Tibial nerve (tissue), 4 donors: ENCODE results near the gene VWC2L. TPM values are rescaled to one million over a fixed set of nuclear protein-coding genes. Genes with fewer than 3 reads are reported as not detected.

Source experiments
- DNase-seq, 2 donors: peaks; one replicate each; pipeline ENCODE4 v3.0.0-alpha.2; 2019; ENCODE audit warnings: low spot score in 2 of 2
- H3K27ac ChIP-seq, 4 donors: fragments of 200-600 bp; sonication (generic) in 3 of 4; one replicate each; pipeline ENCODE4 v1.5.1; 2017 to 2019; ENCODE audit warnings: mild to moderate bottlenecking in 1 of 4
- H3K27me3 ChIP-seq, 2 donors: fragments of 200-600 bp; sonication (generic) in 1 of 2; one replicate each; pipeline versions ENCODE4 v1.5.1 to v1.6.0; 2017 to 2019
- H3K36me3 ChIP-seq, 3 donors: fragments of 200-600 bp; sonication (generic); one replicate each; pipeline ENCODE4 v1.5.1; 2018 to 2019
- H3K4me1 ChIP-seq, 4 donors: fragments of 200-600 bp; sonication (generic) in 3 of 4; one replicate each; pipeline ENCODE4 v1.5.1; 2017 to 2019
- H3K4me3 ChIP-seq, 4 donors: fragments of 200-600 bp; sonication (generic) in 3 of 4; one replicate each; pipeline ENCODE4 v1.5.1; 2017 to 2019; ENCODE audit warnings: mild to moderate bottlenecking in 1 of 4, moderate library complexity in 1 of 4
- H3K9me3 ChIP-seq, 4 donors: fragments of 200-600 bp; sonication (generic) in 3 of 4; one replicate each; pipeline ENCODE4 v1.5.1; 2017 to 2019
- CTCF ChIP-seq, 5 experiments: fragments of 200-600 bp in 3 of 5; fragments of 450-650 bp in 2 of 5; sonication (generic) in 3 of 5; IDR thresholded peaks; one replicate each; pipeline ENCODE4 v1.5.1; 2016 to 2019; ENCODE audit warnings: antibody characterized with exemption in 5 of 5, mild to moderate bottlenecking in 3 of 5, moderate library complexity in 2 of 5
- EP300 ChIP-seq, 2 donors: sonication (generic); formaldehyde crosslinking; IDR thresholded peaks; one replicate each; pipeline ENCODE4 v1.6.1; 2017; ENCODE audit warnings: antibody characterized with exemption in 2 of 2, mild to moderate bottlenecking in 1 of 2
- POLR2A ChIP-seq, 2 donors: fragments of 450-650 bp; IDR thresholded peaks; one replicate each; pipeline ENCODE4 v1.6.1; 2017; ENCODE audit warnings: antibody characterized with exemption in 2 of 2, mild to moderate bottlenecking in 2 of 2, moderate library complexity in 2 of 2
- WGBS, 2 donors: methylation state at CpG; one replicate each; pipeline ENCODE4 v1.1.5; 2018; 5-methylcytosine and 5-hydroxymethylcytosine counted together
- total RNA-seq, 4 donors: library from RNA; depleted of rRNA; stranded (reverse); fragments of >200 nt; gene quantifications; one replicate each; pipeline ENCODE4 v1.1.0, GENCODE V29; 2016

Gene VWC2L
- total RNA-seq, 4 donors from 2014 or later, result not detected

DNA sequence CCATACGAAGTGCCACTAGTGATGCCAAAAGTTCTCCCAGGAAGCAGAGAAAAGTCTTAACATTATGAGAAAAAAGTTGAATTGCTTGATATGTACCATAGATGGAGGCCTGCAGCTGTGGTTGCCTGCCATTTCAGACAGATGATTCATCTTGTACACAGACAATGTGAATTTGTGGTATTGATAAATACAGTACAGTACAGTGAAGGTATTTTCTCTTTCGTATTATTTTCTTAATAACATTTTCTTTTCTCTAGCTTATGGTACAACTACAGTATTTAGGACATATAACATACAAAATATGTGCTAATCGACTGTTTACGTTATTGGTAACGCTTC, 33.6 kb upstream of the VWC2L start:
- Histone ChIP-seq H3K4me1 (no peaks in the 10 kb centered on the region), H3K27me3 (no peaks in the 10 kb centered on the region), H3K27ac (no peak overlapping the region), H3K36me3 (no peaks in the 10 kb centered on the region), H3K4me3 (no peak overlapping the region), H3K9me3 (no peaks in the 10 kb centered on the region)
- WGBS, 2 donors, result 94 to 96% methylated on average over 5 of the region's 5 CpGs
- DNase-seq, result no peak
- no peak for TF ChIP-seq EP300 (IDR thresholded peaks at IDR 0.05)
- no peak for TF ChIP-seq POLR2A (IDR thresholded peaks at IDR 0.05)
- TF ChIP-seq CTCF (IDR thresholded peaks at IDR 0.05), result no peak

DNA sequence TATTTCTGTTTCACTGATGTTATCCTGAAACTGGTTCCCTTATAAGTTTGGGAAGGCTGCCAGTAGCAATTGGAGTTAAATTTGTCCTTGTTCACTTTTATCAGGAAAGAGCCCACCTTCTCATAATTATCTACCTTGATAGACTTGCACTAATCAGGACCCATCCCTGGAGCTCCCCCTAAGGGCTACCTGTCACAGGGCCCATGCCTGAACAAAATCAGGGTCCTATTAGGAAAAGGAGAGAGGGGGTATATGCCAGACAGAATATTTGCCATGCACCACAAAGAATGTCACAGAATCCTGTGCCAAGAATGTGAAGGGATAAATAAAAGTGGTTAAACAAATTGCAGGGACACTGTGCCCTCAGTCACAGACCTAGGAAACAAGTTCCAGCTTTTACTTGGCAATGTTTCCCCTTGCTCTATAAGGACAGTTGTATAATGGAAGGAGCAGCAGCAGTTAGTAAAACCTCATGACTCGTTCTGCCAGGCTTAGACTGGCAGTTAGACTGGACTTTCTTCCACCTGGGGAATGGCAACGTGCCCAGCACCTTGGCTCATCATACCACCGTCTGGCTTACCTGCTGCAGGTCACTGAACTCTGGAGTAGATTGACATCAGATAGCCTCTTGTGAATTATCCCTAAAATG, 32.3 kb upstream of the VWC2L start:
- Histone ChIP-seq H3K4me1 (no peaks in the 10 kb centered on the region), H3K4me3 (no peak overlapping the region), H3K9me3 (no peaks in the 10 kb centered on the region), H3K27me3 (no peaks in the 10 kb centered on the region), H3K27ac (no peak overlapping the region), H3K36me3 (no peaks in the 10 kb centered on the region)
- TF ChIP-seq EP300 (IDR thresholded peaks at IDR 0.05) (no peak), POLR2A (IDR thresholded peaks at IDR 0.05) (no peak)
- DNase-seq, result no peak
- WGBS, 2 donors, result 44 to 54% methylated on average over 3 of the region's 3 CpGs

DNA sequence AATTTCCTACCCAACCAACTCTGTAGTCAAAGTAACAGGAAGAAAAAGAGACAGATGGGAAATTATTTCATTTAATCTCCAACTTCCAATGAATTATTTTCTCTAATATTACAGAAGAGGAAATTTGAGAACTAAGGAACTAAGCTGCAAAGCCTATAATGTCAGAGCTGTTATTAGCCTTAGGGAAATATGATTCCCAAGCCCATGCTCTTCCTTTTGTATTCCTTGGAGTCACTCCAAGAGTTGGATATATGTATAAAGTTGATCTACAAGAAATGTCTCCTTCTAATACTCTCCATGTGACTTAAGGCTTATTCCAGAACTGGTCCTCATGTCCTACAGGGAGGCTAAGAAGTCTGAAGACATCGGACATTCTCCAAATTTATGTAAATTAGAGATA, 31.6 kb upstream of the VWC2L start:
- Histone ChIP-seq H3K4me3 (no peak overlapping the region), H3K27ac (no peak overlapping the region)

GRCh38 chr2:214380681-214381080, 30.2 kb upstream of the VWC2L start:
- no peak overlapping the region for H3K27ac ChIP-seq
- DNase-seq, result no peak
- no peaks in the 10 kb centered on the region for H3K27me3 ChIP-seq
- no peaks in the 10 kb centered on the region for H3K36me3 ChIP-seq
- H3K4me3 ChIP-seq, result no peak overlapping the region
- TF ChIP-seq EP300 (IDR thresholded peaks at IDR 0.05), result no peak
- no peak for TF ChIP-seq CTCF (IDR thresholded peaks at IDR 0.05)
- no peak for TF ChIP-seq POLR2A (IDR thresholded peaks at IDR 0.05)
- no peaks in the 10 kb centered on the region for H3K4me1 ChIP-seq
- H3K9me3 ChIP-seq, result no peaks in the 10 kb centered on the region
- 75 to 81% methylated on average over 5 of the region's 5 CpGs for WGBS, 2 donors

More for the DNA sequence above, 31.6 kb upstream of the VWC2L start:
- Histone ChIP-seq H3K27me3 (no peaks in the 10 kb centered on the region), H3K4me1 (no peaks in the 10 kb centered on the region), H3K9me3 (no peaks in the 10 kb centered on the region), H3K36me3 (no peaks in the 10 kb centered on the region)
- WGBS, 2 donors, result 59 to 79% methylated on average over 1 of the region's 1 CpG
- TF ChIP-seq EP300 (IDR thresholded peaks at IDR 0.05) (no peak), POLR2A (IDR thresholded peaks at IDR 0.05) (no peak)
- DNase-seq, result no peak

GRCh38 chr2:214382229-214382628, 28.6 kb upstream of the VWC2L start:
- no peak for DNase-seq
- H3K9me3 ChIP-seq, result no peaks in the 10 kb centered on the region
- no peak overlapping the region for H3K27ac ChIP-seq
- 54 to 62% methylated on average over 2 of the region's 2 CpGs for WGBS, 2 donors
- H3K4me1 ChIP-seq, result no peaks in the 10 kb centered on the region
- TF ChIP-seq POLR2A (IDR thresholded peaks at IDR 0.05) (no peak), CTCF (IDR thresholded peaks at IDR 0.05) (no peak), EP300 (IDR thresholded peaks at IDR 0.05) (no peak)
- H3K27me3 ChIP-seq, result no peaks in the 10 kb centered on the region
- no peaks in the 10 kb centered on the region for H3K36me3 ChIP-seq
- no peak overlapping the region for H3K4me3 ChIP-seq

DNA sequence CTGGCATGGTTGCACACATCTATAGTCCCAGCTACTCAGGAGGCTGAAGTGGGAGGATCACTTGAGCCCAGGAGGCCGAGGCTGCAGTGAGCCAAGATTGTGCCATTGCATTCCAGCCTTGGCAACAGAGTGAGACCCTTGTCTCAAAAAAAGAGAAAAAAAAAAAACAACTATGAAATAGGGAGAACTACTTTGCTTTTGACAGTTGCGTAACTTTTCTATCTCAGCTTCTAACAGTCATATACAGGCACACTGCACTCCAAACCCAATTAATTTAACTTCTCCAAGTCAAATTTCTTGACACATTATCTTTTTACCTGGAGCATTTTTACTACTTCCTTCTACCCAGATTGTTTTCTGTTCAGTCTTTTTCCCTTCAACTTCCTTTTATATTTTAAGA, 24.1 kb upstream of the VWC2L start:
- Histone ChIP-seq H3K27ac (no peak overlapping the region), H3K9me3 (no peaks in the 10 kb centered on the region), H3K4me3 (no peak overlapping the region), H3K4me1 (no peaks in the 10 kb centered on the region), H3K27me3 (no peaks in the 10 kb centered on the region), H3K36me3 (no peaks in the 10 kb centered on the region)
- no peak for DNase-seq
- TF ChIP-seq CTCF (IDR thresholded peaks at IDR 0.05) (no peak), POLR2A (IDR thresholded peaks at IDR 0.05) (no peak), EP300 (IDR thresholded peaks at IDR 0.05) (no peak)
- 90 to 97% methylated on average over 2 of the region's 2 CpGs for WGBS, 2 donors
